GM10248 (cell line): ENCODE measurements around the gene NSRP1.

Source experiments
- CTCF ChIA-PET: fragments of 300-600 bp; sonication (Branson Sonifier 250); formaldehyde crosslinking; extraction: SDS; loops from one replicate; lab custom pipeline; 2021; ENCODE audit warnings: antibody characterized with exemption; lab: Yijun Ruan, JAX
- POLR2A ChIA-PET: fragments of 350-650 bp; sonication (Branson Sonifier 250); formaldehyde crosslinking; extraction: SDS; loops from one replicate; lab custom pipeline; 2020; ENCODE audit warnings: antibody characterized with exemption; lab: Yijun Ruan, JAX
- DNase-seq: peaks from one replicate; pipeline ENCODE4 v3.0.0; 2012; ENCODE audit errors: extremely low spot score
- CTCF ChIP-seq: IDR thresholded peaks from 2 replicates; pipeline ENCODE4 v1.5.1; 2012; ENCODE audit warnings: mild to moderate bottlenecking, low read depth; ENCODE audit errors: extremely low read depth, missing control alignments, control extremely low read depth

Gene NSRP1

DNA sequence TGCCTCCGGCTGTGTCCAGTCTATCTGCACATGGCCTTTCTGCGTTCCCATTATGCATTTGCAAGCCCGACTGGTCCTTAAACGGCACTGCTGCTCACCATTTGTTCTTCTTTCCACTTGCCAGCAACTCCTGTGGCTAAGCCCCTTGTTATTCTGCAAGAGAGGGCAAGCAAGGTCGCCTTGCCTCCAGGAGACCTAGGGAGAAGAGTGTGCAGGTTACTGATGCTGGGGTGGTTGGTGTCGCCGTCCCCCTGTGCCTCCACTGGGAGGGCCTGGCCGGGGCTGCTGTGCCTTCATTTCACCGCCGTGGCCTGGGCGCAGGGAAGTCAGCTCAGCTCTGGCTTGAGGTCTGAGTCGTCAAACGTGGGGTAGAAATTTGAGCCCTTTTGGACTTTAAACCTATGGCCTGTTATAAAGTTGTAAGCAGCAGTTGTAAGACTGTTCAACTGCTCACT is 106.1 kb downstream of the NSRP1 start:
- CTCF ChIA-PET = interaction anchor here (1.0 to 5.9 kb wide), 5 partner anchors 15 to 118 kb away, joined by 3 to 38 read pairs (median 3); partner anchors contain the start of gene SLC6A4
- no peak for TF ChIP-seq CTCF
- POLR2A ChIA-PET = interaction anchor here (0.5 kb wide), 1 partner anchor 265 kb away, joined by 4 read pairs; no protein-coding TSS in a partner anchor
- DNase-seq = no peak

DNA sequence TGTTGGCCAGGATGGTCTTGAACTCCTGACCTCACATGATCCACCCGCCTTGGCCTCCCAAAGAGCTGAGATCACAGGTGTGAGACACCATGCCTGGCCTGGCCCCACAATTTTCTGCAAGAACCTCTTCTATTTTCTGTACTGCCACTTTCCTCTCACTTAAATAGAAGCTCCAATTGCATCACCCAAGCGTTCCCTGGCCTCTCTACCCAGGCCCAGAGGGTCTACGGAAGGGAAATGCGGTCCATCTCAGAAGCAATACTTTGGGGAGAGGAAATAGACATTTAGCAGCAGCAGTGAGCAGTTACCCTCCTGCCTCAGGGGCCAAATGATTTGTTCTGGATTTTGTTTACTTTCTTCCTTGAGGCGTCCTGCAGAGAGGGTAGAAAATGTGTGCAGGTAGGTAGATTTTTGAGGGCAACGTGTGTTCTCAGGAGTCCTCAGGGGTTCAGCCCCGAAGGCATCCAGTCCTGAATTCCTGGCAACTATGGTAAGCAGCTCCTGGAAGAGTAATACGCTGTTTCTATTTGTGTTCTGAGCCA is 107.9 kb downstream of the NSRP1 start:
- ChIA-PET POLR2A (no interaction called here), CTCF (interaction anchor here (0.7 to 5.9 kb wide), 6 partner anchors 9 to 128 kb away, joined by 3 to 38 read pairs (median 4); partner anchors contain the start of gene SLC6A4)

GRCh38 chr17:30225112-30225511 is 108.5 kb downstream of the NSRP1 start:
- no peak for DNase-seq
- TF ChIP-seq CTCF = no peak
- POLR2A ChIA-PET = no interaction called here
- CTCF ChIA-PET = interaction anchor here (0.7 to 5.9 kb wide), 6 partner anchors 13 to 129 kb away, joined by 3 to 38 read pairs (median 4); partner anchors contain the start of gene SLC6A4

More for the DNA sequence above, 107.9 kb downstream of the NSRP1 start:
- no peak for TF ChIP-seq CTCF
- DNase-seq = no peak

DNA sequence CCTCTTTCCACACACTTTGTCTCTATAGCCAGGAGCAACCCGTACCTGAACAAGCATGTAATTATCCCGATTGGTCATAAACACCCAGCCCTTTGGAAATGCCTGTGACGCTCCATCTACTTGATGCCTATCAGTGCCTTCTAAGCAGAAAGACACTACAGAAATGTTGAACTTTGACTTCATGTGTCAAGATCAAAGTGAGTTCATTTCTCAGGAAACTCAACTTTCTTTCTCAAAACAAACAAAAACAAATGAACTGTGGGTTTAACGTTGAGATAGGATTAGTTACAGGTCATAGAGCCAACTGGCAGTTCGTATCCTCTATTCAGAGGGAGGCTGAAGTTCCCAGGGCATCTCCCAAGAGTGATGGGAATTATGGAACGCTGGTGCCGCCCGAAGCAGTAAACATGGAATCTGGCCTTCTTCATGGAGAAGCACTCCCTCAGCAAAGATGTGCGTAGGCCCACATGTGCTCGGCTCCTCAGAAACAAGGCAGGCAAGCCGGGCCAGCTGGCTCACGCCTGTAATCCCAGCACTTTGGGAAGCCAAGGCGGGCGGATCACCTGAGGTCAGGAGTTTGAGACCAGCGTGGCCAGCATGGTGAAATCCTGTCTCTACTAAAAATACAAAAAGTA is 109.4 kb downstream of the NSRP1 start:
- TF ChIP-seq CTCF = no peak
- ChIA-PET POLR2A (no interaction called here), CTCF (interaction anchor here (1.2 to 5.9 kb wide), 4 partner anchors 12 to 130 kb away, joined by 3 to 38 read pairs (median 4); partner anchors contain the start of gene SLC6A4)
- DNase-seq = no peak

DNA sequence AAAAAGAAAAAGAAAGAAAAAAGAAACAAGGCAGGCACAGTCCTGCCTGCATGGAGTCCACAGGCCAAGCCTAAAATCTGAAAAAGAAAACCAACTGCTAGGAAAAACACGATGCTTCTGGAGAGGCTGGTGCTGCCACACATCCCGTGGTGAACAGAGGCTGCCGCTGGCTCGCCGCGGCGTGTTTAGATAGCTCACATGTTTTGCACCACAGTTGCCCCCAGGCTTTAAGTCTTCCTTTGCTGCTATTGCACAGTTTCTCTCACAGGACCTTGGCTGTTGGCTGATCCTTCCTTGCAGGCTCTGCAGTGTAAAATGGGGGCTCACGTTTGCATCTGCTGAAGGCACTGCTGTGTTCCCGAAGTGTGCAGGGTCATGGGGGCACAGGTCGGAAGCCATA is 110.3 kb downstream of the NSRP1 start:
- no peak for TF ChIP-seq CTCF
- CTCF ChIA-PET = interaction anchor here (1.2 to 5.9 kb wide), 2 partner anchors 11 to 122 kb away, joined by 3 to 38 read pairs; partner anchors contain the start of gene SLC6A4
- POLR2A ChIA-PET = no interaction called here
- DNase-seq = no peak

DNA sequence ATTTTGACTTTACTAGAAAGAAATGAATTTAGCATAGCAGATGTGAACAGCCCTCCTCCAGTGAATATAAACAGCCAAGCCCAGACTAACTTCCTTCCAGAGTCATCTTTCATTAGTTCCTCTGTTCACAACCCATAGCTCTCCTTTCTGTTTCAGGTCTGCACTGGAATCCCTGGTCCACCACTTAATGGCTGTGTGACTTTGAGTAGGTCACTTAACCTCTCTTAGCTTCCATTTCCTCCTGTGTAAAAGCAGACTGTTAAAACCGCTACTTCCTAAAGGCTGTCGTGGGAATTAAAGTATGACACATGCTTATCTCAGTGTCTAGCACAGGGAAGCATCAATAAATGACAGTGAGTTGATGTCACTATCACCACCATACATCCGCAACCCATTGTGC is 111.4 kb downstream of the NSRP1 start:
- ChIA-PET POLR2A (no interaction called here), CTCF (interaction anchor here (1.1 to 1.5 kb wide), 2 partner anchors 9 to 135 kb away, joined by 3 read pairs; no protein-coding TSS in a partner anchor)
- no peak for TF ChIP-seq CTCF
- no peak for DNase-seq
